GM21717 (cell line): ENCODE results near the gene AKAP6.
"Not testable (repeated sequence)": the region's sequence is repeated elsewhere in the genome, so short reads cannot be mapped to it uniquely, and the experiment has no call there.

ENCODE experiments used
- ATAC-seq: cut with Tn5 transposase; IDR thresholded peaks from one replicate; pipeline ENCODE4 v1.9.1; 2021; ENCODE audit warnings: mild to moderate bottlenecking, moderate library complexity; ENCODE audit not compliant: unreplicated experiment

The AKAP6 gene

DNA sequence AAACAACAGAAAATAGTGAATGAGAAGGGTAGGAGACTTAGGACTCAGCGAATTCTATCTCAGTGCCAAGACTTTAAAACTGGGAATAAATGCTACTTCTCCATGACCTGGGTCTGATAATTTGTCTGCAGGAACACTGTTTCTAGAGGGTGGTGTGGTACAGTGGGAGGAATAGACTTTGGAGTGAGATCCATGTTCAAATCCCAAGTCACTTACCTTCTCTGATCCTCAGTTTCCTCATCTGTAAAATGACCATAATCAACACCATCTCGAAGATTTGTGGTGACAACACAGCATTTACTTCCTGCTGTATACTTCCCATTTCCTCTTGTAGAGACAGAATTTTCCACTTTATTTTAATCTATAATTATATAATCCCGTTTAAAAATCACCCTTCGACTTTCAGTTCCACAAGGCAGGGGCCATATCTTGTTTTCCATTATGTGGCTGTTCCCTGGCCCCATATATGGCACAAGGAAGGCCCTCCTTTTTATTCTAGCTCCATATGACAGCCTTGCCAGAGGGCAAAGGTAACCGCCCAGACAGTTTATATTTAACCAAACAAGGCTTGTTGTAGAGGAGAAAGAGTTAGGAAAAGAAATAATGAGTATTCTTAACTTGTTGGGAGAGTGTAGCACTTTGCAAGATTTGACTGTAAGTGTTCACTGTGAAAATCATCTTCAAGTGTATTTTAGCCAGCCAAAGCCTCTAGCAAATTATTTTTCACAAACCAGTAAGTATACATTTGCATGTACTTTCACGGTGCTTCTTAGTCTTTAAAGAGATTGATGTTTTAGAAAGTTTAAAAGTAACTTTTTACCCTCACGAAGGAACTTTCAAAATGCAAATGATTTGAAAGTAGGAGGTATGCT, 243.1 kb downstream of the AKAP6 start:
- peak; percentile 66 for ATAC-seq

DNA sequence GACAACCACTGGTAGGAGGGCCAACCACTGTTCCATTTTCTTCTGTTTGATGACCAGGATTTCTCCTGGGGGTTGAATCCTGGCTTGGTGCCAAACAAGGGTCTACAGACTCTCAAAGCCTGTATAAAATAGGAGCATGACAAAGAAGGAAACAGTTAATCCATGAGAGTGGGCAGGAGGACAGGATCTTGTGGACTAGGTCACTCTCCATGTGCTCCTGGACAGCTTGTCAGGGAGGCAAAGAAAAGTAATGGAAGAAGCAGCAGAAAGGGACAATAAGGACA, 243.7 kb downstream of the AKAP6 start:
- no peak for ATAC-seq

DNA sequence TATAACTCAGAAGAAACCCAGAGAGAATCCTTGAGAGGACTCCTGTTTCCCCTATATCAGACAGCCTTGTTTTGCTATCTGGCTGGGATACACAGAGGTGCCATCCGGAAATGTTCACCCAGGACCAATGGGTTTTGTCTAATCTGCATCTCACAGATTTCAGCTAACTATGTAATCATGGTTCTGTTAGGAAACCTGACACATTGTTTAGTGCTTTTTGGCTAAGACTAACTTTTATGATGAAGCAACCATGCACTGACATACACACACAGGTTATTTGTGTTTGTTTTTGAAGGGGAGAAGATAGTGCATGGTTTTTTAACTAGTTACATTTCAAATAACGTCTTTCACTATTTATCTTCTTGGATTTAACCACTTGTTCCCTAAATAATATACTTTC, 245.2 kb downstream of the AKAP6 start:
- ATAC-seq, result no peak

- peak; percentile 47 for ATAC-seq
These were observed 247.1 kb downstream of the AKAP6 start for GRCh38 chr14:32576088-32576795.

DNA sequence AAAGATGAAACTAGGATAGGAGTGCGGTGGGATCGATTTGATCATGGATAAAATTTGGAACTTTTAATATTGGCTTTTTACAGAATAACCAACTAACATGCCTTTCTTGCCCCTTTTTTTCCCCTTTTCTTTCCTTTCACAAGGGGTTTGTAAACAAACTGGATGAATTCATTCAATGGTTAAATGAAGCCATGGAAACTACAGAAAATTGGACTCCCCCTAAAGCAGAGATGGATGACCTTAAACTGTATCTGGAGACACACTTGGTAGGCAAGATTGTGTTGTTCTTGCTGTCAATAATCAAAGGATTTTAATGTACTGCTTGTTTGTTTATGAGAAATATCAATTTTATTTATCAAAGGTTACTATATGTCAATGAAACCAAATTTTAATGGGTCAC, 247.9 kb downstream of the AKAP6 start:
- ATAC-seq, result no peak

DNA sequence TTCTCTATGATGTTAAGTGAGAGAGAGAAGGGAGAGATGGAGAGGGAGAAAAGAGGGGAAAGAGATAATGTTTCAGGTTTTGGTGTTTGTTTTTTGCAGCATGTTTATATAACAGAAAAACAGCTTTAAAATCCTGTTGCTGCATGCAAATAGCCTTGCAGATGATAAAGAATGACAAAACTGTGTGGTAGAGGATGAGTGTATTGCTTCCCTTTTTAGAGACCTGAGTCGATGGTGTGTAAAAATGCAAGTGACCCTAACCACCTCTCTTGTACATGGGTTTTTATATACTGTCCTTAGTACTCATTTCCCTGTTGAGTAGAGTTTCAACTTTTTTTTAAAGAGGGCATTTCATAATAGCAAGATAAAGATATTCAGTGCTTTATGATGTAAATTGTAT, 249.1 kb downstream of the AKAP6 start:
- peak; percentile 95 for ATAC-seq

DNA sequence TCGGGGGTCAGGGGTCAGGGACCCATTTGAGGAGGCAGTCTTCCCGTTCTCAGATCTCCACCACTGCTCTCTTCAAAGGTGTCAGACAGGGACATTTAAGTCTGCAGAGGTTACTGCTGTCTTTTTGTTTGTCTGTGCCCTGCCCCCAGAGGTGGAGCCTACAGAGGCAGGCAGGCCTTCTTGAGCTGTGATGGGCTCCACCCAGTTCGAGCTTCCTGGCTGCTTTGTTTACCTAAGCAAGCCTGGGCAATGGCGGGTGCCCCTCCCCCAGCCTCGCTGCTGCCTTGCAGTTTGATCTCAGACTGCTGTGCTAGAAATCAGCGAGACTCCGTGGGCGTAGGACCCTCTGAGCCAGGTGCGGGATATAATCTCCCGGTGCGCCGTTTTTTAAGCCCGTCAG, 254.3 kb downstream of the AKAP6 start:
- not testable (repeated sequence) for ATAC-seq

GRCh38 chr14:32584079-32584478, 255.0 kb downstream of the AKAP6 start:
- ATAC-seq, result no peak

- no peak for ATAC-seq
These were observed 258.4 kb downstream of the AKAP6 start for GRCh38 chr14:32587461-32587860.

DNA sequence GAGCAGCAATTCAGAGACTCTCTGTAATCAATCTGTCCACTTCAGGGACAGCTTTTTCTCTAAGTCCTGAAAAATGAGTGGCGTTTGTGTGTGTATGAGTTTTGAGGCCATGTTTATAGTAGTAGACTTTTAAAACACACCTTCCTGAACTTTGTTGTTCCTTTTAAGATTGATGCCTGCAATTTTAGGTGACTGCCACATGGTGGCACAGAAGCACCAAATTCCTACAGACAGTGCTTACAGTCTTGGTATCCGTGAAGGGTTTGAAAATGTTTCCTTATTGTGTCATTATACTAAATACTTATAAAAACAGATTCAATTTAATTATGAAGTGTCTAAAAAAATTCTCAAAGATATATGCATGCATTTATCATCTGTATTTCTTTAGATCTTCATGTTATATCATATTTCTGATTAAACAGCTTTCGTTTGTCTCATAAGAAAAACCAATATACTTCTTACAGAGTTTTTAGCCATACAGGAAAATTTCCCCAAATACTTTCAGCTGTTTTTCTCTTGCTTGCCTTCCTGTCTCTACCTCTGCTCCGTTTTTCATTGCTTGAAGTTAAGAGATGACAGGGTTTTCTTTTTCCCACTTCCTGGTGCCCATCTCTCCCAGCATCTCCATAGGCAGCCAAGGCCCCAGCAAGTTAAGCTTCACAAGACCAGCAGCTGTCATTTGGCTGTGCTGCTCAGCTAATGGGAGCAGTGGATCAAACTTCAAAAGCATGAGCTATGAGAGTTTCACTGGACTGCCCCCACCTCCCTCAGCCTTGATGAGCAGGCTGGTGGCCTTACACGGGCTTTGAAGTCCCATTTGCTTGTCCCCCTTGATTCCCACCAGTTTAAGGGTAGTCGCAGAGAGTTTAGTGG, 259.6 kb downstream of the AKAP6 start:
- no peak for ATAC-seq

DNA sequence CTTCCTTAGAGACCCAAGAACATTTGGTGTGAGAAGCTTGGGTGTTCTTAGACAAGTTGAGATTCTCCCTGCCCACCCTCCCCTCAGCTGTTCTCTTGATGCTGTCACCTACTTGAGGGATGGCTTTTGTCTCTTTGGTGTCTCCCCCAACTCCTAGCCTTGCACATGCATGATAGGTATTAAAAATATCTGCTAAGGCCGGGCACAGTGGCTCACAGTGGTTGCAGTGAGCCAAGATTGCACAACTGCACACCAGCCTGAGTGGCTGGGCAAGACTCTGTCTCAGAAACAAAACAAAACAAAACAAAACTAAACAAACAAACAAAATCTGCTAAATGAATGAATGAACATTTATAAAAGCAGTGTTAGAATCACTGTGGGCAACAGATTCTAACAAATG, 261.1 kb downstream of the AKAP6 start:
- no peak for ATAC-seq

GRCh38 chr14:32593290-32593942, 264.3 kb downstream of the AKAP6 start:
- ATAC-seq, result no peak

DNA sequence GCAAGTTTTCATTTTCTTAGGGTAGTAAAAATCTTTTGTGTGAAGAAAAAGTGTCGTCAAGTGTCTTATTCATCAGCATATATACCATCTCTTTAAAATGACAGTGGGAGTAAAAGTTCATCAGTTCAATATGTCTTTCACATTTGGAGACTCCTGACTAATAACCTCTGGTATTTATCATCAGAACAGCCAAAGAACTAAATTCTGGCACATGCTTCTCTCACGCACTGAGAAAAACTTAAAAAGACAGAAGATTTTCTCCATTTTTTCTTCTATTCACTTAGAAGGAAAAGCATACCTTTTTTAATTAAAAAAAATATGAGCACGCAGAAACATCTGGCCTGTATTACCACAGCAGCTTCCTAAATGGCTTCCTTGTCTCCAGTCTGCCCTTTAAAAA, 265.7 kb downstream of the AKAP6 start:
- ATAC-seq, result no peak

- no peak for ATAC-seq
These were observed 266.4 kb downstream of the AKAP6 start for GRCh38 chr14:32595497-32595896.

DNA sequence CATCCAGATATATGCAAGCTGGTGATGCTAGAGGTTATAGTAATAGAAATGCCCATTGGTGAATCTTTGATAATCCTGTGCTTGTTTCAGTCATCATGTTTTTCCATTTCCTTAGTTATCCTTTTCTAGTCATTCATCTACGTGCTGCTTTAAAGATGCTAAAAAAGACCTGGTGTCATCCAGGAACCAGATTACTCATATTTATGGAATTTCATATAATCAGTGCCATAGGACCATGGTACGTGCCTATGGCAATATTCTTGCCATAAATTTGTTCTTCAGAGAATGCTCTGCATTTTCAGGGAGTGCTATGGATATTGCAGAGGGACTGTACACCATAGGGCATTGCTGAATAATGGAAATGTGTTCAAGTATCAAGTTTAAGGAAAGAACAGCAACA, 267.3 kb downstream of the AKAP6 start:
- no peak for ATAC-seq

GRCh38 chr14:32597771-32598170, 268.7 kb downstream of the AKAP6 start:
- no peak for ATAC-seq

GRCh38 chr14:32601069-32601468, 272.0 kb downstream of the AKAP6 start:
- ATAC-seq, result no peak

DNA sequence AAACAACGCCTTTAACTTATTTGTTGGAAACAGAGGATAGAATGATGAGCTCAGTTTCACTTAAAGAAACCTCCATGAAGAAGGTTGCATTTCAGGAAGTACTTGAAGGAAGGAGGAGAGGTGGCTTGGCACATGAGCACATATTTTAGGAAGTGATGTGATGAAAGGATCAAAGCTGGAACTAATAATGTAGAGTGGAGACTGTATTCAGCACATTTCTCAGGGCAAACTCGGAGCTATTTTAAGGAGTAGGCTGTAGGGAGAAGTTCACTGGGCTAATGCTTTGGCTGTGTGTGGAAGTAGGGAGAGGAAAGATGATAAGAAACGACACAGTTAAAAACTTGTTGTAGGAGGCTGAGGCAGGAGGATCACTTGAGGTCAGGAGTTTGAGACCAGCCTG, 272.8 kb downstream of the AKAP6 start:
- ATAC-seq, result no peak

GRCh38 chr14:32602699-32603098, 273.6 kb downstream of the AKAP6 start:
- no peak for ATAC-seq

GRCh38 chr14:32603992-32604565, 275.0 kb downstream of the AKAP6 start:
- peak; percentile 70 for ATAC-seq

GRCh38 chr14:32606301-32606700, 277.2 kb downstream of the AKAP6 start:
- ATAC-seq, result no peak
